Retina (tissue), 1 donor: ENCODE data around the gene MPRIP.
A peak's percentile ranks its signal among the peaks of the same experiment; 100 is the strongest.
"Not testable (repeated sequence)": the region's sequence is repeated elsewhere in the genome, so short reads cannot be mapped to it uniquely, and the experiment has no call there.

Experiments
- DNase-seq: peaks from one replicate; pipeline ENCODE4 v3.0.0-alpha.2; 2016

MPRIP gene

DNA sequence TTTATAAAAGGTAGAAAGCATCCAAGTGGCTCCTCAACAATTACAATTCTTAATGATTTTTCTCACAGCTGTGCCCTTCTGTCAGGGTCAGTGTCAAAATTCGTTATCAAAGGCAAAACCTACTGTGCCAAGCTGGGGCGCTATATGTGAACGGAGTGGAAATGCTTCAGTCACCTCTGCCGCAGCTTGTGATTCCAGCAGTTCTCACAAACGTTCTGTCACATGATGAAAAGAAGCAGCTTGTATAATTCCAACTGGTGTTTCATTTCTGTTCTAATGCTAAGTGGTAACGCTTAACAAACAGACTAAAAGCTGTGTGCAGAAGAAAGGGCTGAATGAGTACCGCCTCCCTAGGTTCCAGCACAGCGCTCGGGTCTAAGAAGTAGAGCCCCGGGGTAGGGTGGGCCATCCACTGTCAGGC is 149.7 kb downstream of the MPRIP start:
- no peak for DNase-seq

GRCh38 chr17:17195466-17195865 is 153.2 kb downstream of the MPRIP start:
- DNase-seq: not testable (repeated sequence)

DNA sequence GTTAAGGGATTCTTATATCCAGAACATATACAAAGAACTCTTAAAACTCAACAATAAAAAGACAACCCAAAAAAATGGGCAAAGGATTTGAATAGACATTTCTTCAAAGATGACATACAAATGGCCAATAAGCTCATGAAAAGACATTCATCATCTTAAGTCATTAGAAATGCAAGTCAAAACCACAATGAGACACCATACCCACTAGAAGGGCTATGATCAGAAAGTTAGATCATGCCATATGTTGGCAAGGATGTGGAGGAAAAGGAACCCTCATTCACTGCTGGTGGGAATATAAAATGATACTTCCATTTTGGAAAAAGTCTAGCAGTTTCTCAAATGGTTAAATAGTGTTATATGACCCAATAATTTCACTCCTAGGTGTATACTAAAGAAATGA is 154.5 kb downstream of the MPRIP start:
- DNase-seq: no peak

DNA sequence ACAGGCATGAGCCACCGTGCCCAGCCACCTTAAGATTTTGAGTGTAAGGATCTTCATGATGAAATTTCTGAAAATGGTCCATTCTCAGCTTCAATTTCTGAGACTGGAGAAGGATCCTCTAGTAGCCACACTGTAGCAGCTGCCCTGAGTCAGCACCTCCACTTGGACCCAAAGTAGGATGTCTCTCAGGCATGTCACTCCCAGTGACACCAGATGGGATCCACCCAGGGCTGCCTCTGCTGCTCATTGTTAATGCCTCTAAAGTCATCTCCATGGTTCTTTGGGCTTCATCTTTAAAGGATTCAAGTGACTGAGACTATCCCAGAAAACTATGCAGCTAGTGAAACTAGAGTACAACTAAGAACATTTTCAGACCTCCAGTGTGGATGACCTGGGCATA is 156.0 kb downstream of the MPRIP start:
- no peak for DNase-seq

- no peak for DNase-seq
Measured at GRCh38 chr17:17200311-17200710, 158.1 kb downstream of the MPRIP start.

DNA sequence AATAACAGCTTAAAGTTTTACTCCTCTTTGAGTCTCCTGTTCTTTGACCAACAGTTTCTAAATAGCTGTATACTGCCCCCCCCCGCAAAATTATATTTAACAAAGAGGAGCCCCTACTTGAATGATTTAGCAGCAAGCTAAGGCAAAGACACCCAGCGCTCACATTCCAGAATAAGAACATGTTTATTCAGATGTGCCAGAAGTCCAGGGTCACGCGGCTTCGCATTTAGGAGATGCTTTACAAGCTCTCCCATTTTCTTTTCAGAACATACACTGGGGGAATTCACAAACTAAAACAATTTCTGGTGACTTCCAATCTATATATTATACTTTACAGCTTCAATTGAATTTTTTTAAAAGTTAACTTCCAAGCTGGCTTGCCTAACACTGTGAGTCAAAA is 158.6 kb downstream of the MPRIP start:
- DNase-seq: no peak

- no peak for DNase-seq
Measured at GRCh38 chr17:17201271-17201670, 159.0 kb downstream of the MPRIP start.

DNA sequence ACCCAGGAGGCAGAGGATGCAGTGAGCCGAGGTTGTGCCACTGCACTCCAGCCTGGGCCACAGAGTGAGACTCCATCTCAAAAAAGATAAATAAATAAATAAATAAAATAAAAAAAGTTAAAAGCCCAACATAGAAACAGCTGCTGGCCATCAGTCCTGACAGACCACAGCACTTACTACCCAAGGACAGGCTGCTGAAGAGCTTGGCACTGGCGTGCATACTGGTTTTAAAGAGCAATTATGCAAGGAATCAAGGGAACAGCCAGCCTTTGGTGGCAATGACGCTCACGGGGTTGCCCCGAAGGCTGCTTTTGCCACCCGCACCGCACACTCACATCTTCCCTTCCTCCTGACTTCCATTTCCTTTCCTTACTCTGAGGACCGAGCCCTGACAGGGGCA is 159.7 kb downstream of the MPRIP start:
- DNase-seq: no peak

GRCh38 chr17:17203173-17203730 is 161.0 kb downstream of the MPRIP start:
- no peak for DNase-seq

DNA sequence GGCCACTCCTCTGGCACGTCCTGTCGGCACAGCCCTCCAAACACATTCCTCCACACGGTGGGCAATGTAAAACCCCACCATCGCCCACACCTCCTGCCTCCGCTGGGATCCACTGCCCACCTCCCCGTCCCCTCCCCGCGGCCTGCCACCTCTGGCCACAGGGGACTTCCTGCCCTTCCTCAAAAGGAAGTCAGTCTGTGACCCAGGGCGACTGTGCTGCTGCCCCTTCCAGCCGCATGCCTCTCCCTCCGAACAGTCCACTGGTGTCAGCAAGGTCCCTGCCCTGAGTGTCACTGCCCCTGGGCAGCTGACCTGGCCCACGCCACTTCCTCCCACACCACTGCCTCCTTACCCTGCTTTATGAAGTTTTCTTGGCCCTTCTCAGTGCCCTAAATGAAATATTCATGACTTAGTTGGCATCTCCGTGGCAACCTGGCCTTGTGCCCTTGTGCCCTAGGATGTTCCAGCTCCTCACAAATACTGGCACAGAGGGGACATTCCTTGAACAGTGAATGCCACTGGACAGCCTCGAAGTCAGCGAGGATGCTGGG is 161.9 kb downstream of the MPRIP start:
- DNase-seq: no peak

DNA sequence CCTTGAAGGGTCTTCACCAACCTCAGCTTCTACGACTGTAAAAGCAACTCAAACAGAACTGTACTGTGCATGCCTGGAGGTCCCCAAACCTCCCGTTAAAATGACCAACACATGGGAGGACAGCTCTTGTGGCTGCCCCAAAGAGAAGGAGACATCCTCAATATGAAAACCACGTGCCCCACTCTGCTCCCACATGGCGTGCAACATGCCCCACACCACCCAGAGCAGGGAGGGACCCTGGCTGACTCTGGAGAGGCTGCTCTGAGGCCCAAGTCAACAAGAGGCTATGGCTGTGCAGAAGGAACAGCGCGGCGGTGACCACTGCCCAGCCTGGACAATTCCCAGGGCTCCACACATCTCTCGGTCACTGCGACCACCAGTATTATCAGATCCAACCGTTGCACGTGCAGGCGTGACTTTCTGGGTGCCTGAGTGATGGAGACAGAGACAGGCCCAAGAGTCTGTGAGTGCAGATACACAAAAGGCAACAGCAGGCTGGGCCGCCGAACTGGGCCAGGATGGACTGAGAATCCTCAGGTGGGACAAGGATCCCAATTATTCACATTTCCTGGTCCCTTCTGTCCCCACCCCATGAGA is 162.5 kb downstream of the MPRIP start:
- no peak for DNase-seq

GRCh38 chr17:17205368-17206123 is 163.3 kb downstream of the MPRIP start:
- DNase-seq: peak; percentile 66

DNA sequence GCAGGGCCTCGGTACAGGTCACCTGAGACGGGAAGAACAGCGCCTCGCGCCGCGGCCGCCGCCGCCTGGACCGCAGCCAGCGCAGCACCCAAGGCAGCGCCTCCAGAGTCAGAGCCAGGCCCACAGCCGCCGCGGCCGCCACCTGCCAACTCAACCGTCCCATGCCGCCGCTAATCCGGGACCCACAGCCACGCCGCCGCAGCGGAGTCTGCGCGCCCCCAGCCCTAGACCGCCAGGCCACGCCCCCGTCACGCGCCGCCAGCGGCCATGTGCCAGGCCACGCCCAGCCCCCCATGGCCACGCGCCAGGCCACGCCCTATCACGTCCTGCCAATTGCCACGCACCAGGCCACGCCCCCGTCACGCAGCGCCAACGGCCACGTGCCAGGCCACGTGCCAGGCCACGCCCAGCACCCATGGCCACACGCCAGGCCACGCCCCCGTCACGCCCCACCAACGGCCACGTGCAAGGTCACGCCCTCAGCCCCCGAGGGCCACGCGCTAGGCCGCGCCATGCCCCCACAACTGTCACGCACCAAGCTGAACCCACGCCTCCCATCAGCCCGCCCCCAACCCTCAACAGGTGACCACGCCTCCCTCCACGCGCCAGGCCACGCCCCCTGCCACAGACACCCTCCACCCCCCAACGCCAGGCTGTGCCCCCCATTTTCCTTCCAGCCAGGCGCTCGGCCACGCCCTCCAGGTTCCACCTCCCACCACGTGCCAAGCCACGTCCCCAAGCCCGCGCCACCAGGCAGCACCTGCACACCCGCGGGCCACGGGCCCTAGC is 164.1 kb downstream of the MPRIP start, which contains the start of gene PLD6:
Gene PLD6 (minus strand): TSS at position 210 of the 789 bp plus-strand sequence. CDS start 47 bp downstream, at position 163.
- DNase-seq: peak; percentile 86

DNA sequence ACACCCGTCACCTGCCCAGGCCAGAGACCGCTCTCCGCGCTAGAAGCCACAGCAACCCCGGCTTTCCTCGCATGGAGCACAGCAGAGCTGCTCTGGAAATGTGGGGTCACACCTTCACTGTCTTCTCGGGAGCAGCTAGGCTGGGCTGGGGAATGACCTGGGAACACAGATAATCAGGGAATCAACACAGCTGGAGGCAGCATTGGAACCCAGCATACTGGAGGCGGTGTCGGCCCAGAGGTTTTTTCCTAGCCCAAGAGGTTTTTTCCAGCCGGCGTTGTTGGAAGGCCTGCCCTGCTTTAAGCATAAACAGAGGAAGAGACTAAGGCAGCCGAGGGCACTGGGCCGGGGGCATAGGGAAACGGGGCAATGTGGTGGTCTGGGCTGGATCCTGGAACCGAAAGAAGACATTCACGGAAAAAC is 164.7 kb downstream of the MPRIP start:
- DNase-seq: peak; percentile 19

GRCh38 chr17:17207998-17208397 is 165.7 kb downstream of the MPRIP start:
- DNase-seq: no peak

DNA sequence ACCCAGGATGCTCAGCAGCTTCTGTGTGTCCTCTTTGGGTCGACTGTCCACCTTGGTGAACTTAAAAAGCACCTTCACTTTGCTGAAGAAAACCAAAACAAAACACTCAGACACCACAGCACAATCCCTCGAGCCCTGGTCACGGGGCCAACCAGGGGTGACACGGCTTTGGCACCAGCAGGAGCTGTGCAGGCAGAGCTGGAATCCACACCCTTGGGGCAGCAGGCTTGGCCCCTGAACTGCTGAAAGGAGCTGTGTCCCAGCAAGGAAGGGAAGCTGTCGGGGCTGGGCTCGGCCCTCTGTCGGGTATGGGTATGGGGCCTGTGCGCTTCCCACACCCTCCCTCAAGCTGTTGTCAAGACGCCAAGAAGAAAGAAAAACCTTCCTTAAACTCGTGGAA is 171.5 kb downstream of the MPRIP start:
- DNase-seq: no peak

- DNase-seq: no peak
Measured at GRCh38 chr17:17214646-17215436, 172.6 kb downstream of the MPRIP start.

GRCh38 chr17:17215575-17215974 is 173.3 kb downstream of the MPRIP start:
- DNase-seq: no peak

DNA sequence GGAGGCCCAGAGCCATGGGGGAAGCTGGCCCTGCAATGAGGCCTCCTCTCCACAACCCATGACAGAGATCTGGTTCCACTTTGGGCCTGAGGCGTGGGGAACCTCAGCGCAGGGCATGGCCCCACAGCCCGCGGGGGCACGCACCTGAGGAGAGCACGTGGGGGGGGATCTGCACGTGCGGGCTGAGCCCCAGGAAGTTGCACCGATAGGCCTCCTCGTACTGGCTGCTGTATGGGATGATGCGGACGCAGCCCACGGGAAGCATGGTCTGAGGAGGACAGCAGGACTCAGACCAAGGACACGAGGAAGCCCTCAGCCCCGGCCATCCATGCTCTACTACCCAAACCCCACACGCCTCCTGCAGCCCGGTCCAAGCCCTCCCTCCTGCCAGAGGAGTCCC is 174.0 kb downstream of the MPRIP start:
- DNase-seq: no peak

GRCh38 chr17:17216776-17217175 is 174.5 kb downstream of the MPRIP start:
- DNase-seq: no peak

DNA sequence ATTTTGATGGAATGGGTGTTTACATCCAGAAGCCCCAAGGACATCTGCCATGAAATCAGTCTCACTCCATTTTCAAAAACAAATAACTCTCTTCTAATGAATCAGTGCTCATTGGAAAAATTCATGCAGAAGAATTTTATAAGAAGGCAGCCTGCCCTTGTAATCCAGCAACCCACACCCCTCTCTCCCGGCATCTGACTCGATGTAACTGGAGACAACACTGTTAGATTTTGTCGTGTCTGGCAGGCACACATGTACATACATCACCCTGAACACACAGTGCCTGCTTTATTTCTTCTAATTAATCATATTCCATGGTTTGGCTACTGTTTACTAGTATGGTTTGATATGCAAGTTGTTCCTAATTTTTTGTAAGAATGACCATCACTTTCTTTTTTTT is 175.7 kb downstream of the MPRIP start:
- DNase-seq: no peak

DNA sequence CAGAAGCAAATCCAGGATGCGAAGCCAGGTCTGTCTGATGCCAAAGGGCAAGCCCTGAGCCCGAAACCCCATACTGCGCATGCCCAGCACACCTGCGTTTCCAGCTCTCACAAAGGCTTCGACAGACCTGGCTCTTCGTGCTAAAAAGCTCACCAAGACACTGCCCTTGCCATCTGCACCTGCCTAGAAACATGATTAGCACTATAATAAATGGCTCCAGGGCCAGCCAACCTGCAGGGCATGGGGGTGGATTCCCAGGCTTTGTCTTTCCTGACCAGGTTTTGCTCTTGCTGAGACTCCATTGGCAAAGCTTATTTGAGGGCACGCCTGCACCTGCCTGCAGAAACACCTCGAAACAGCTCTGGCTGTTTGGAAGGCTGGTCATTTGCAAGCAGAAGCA is 178.3 kb downstream of the MPRIP start:
- no peak for DNase-seq
